Activated gamma-delta T cell treated with anti-CD3 and anti-CD28 coated beads, Interleukin-2, amount 50 U/mL, for 16 hours (primary cell): ENCODE results near the gene RHBDD1.

Source experiments
- DNase-seq: peaks from one replicate; pipeline ENCODE4 v3.0.0-alpha.2; 2020; ENCODE audit warnings: low read depth

The RHBDD1 gene

DNA sequence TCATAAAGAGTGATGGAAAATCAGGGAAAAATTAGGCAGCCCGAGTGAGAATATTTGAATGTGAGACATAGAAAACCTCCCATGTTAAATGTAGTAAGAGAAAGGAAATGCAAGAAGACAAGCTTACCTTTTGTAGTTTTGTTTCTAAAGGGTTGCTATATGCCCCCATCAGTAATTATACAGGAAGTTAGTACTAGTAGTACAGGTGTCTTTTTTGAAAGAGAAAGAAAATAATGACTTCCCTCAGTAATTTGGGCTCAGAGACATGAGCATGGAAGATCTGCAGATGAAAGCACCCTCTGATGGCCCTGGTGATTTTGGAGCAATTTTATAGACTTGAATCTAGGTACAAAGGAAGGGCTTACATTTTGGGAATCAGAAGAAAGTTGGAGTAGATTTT is 80.8 kb downstream of the RHBDD1 start:
- DNase-seq = no peak

GRCh38 chr2:226932443-226932842 is 96.6 kb downstream of the RHBDD1 start:
- DNase-seq = no peak

DNA sequence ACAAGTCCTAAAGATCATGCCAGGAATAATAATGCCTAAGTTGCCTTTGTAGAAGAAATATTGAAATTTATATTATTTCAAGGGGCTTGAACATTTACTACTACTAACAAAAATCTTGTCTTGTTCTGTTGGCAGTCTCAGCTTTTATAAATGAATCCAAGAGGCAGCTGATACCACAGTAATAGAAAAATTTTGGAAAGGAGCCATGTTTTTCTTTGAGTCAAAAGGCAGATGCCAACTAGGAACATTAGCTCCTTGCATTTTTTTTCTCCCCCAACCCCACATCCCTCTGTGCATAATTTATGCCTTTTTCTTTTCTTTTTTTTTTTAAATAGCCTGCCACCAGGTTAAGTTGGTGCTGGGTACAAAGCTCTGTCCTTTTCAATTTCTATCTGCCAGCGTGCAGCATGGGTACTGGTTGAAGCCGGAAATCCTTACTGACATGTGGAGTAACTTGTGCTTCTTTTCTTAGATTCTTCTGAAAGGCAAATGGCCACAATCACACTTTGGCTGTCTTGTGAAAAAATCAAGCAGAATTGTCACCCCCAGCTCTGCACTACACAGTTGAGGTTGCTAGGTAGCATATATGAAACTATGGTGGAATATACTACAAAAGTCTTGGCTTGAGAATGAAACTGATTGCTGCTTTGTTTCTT is 98.8 kb downstream of the RHBDD1 start:
- DNase-seq = no peak

GRCh38 chr2:226943862-226944620 is 108.2 kb downstream of the RHBDD1 start:
- no peak for DNase-seq

DNA sequence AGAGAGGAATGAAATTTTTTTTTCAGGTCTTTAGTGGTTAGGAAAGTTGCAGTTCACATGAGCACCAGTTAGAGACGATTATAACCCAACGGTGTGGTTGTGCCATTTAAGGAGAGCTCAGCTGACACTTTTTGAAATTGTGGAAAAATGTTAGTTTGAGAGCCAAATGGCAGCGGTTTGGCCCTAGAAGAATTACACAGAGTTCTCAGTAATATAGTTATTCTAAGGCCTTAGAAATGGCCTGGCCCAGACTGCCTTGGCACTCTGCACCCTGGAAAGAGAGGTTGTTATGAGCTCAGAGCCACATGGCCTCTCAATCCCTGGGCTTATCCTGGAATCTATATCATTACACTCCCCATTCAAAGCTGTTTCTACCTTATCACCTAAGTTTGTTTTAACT is 117.4 kb downstream of the RHBDD1 start:
- DNase-seq = no peak

DNA sequence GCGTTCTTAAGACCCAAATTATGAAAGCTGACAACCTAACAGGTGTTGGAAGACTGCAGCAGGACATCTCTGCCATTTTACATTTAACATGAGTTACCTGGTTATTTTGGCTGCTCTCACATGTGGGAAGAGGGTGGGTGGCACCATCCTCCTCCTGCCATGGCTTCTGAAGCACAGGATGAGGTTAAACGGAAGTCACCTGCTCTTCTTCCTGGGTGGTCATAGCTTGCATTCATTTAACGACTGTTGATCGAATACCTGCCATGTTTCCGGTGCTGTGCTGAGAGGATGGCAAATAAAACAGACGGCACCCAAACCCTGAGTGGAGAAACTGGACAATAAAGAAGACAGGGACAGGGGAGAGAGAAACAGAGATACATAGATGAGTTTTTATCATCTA is 118.0 kb downstream of the RHBDD1 start:
- DNase-seq = no peak

DNA sequence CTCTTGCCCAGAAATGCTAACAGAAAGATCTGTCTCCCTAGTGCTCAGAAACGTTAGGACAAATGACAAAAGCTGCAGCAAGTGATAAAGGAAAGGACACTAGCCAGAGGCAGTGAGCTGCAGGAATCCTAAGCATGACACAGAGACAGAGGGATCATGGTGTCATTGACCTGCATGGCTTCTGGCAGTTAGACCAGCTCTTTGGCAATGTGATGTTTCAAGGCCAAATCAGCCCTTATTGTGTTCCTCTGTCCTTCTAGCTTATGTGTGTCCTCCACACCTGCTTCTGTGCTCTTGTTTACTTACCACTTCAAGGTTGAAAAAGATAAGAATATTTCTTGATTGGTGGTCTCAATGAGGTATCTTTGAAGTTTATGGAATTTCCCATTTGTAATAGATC is 120.8 kb downstream of the RHBDD1 start:
- no peak for DNase-seq

DNA sequence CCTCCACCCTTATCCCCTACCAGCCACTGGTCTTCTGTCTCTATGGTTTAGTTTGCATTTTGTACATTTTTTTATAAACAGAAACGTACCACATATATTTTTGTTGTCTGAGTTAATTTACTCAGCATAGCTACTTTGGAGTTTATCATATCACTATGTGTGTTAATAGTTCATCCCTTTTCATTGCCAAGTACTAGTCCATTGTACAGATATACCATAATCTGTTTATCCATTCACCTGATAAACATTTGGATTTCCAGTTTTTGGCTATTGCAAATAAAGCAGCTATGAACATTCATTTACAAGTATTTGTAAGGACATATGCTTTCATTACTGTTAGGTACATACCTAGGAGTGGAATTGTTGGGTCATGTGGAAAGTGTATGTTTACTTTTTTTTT is 123.6 kb downstream of the RHBDD1 start:
- no peak for DNase-seq

- DNase-seq = no peak
These were observed 126.4 kb downstream of the RHBDD1 start for GRCh38 chr2:226962176-226962773.

DNA sequence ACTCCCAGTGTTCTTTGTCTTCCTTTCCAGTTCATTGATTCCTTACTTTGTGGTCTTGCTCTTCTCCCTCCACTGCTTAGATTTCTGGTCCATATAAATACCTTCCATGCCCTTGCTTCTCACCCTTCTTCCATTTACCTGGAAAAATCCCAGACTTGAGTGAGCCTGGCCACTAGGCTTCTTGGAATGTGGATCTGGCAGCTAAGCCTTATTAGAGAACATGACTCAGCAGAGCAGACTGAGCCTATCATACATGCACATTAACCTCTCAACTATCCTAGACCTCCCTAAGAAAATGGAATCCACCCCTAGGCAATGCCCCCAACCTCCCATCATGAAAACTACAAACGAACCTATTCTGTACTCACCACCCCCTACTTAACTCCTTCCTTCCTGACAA is 127.7 kb downstream of the RHBDD1 start:
- DNase-seq = no peak

DNA sequence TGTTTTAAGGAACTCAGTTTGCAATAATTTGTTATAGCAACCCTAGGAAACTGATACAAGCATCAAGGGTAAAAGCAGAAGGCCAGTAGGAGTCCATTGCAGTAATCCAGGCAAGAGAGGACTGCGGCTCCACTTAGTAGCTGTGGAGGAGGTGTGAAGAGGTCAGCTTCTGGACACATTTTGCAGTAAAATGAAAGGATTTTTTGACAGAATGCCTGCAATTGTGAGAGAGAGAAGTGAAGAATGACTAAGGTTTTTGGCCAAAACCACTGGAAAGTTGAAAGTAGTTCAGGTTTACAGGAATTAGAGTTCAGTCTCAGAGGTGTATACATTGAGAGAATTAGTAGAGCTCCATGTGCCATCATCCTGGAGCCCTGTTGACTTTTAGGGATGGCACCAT is 129.5 kb downstream of the RHBDD1 start:
- DNase-seq = no peak

GRCh38 chr2:226969417-226970080 is 133.7 kb downstream of the RHBDD1 start:
- DNase-seq = no peak

- DNase-seq = no peak
These were observed 134.5 kb downstream of the RHBDD1 start for GRCh38 chr2:226970362-226970761.

DNA sequence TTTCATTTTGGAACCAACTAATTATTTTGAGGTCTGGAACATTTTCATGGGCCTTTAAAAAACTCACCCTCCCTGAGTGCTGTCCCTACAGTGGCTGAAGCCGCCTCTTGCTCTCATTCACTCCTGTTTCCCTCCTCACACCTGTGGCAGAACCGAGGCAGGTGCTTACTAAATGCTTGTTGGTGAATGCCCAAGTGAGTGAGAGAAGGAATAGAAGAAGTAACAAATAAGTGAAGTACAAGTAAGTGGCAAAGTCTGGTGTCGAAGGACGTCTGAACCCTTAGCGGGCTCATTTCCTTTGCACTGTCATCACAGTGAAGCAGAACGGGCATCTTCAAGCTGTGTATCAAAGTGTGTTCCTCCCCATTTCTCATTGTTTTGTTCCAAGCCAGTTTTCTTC is 135.2 kb downstream of the RHBDD1 start:
- DNase-seq = no peak

DNA sequence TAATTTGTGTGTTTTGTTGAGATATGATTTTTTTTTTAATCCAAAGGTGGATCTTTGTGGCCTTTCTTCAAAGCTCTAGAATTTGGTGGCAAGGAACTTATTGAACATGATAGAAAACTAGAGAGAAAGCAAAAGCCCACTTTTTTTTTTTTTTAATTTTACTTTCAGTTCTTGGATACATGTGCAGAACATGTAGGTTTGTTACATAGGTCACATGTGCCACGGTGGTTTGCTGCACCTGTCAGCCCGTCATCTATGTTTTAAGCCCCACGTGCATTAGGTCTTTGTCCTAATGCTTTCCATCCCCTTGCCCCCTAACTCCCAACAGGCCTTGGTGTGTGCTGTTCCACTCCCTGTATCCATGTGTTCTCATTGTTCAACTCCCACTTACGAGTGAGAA is 135.9 kb downstream of the RHBDD1 start:
- no peak for DNase-seq

DNA sequence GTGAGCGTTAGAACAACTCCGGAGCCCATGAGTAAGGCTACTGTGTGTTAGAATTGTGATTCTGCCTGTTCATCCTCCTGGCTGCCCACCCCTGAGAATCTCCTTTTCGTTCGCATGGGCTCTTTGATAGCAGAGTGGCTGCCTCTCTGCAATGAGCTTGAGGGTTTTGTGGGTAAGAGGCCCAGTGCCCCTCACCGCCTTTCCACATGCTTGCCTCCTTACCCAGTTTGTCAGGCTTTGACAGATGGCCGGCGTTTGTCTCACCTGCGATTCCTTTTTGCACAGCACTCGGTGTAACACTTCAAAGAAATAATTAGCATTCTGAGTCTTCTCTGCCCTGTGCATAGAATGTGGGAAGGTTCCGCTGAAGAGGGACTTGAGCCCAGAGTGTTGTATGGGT is 138.0 kb downstream of the RHBDD1 start:
- no peak for DNase-seq

- no peak for DNase-seq
These were observed 141.9 kb downstream of the RHBDD1 start for GRCh38 chr2:226977775-226978190.

- DNase-seq = no peak
These were observed 142.4 kb downstream of the RHBDD1 start for GRCh38 chr2:226978300-226978699.

DNA sequence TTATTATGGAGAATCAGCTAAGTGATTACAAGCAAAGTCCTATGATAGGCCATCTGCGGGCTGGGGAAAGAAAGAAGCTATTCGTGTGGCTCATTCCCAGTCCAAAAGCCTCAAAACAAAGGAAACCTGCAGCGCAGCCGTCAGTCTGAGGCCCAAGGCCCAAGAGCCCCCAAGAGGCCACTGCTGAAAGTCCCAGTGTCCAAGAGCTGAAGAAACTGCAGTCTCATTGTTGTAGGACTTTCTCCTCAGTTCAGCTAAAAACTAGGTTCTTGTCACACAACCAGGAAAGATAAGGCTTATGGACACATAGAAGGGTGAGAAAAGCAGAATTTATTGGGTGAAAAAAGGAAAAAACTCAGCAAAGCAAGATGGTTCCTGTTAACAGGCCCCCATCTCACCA is 143.2 kb downstream of the RHBDD1 start:
- DNase-seq = no peak

- no peak for DNase-seq
These were observed 146.0 kb downstream of the RHBDD1 start for GRCh38 chr2:226981791-226982326.

GRCh38 chr2:226983895-226984749 is 148.3 kb downstream of the RHBDD1 start:
- DNase-seq = no peak
